ENCODE results near the gene PAXIP1.

DNA sequence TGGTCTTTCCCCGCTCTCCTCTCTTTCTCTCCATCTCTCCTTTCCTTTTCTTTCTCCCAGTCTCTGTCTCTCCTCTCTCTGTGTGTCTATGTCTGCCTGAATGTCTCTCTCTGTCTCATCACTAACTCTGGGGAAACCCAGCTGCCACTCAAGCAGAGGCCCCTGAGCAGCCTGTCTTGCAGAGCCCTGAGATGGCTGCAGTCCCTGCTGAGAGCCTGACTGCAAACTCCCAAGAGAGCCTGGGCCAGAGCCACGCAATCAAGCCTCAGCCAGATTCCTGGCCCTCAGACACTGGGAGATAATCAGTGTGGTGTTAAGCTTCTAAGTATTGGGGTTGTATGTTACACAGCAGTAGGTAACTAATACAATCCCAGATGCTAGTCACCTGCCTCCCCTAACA lies 91.5 kb downstream of the PAXIP1 start:
- TF ChIP-seq CTCF (IDR thresholded peaks at IDR 0.05) (no peak), ZFX (IDR thresholded peaks at IDR 0.05; ENCODE audit: borderline replicate concordance) (no peak)
